Peyer's patch (tissue), 4 donors: ENCODE measurements around the gene CERK. TPM values are rescaled to one million over a fixed set of nuclear protein-coding genes. Genes with fewer than 3 reads are reported as not detected.
"Not testable (repeated sequence)": the region's sequence is repeated elsewhere in the genome, so short reads cannot be mapped to it uniquely, and the experiment has no call there.

Experiments
- DNase-seq, 3 donors: peaks; one replicate each; pipeline ENCODE4 v3.0.0-alpha.2; 2017 to 2019
- H3K27ac ChIP-seq, 4 donors: fragments of 200-600 bp; sonication (generic); one replicate each; pipeline ENCODE4 v1.5.1; 2016 to 2019
- H3K27me3 ChIP-seq, 2 donors: fragments of 200-600 bp; sonication (generic); one replicate each; pipeline ENCODE4 v1.5.1; 2019
- H3K36me3 ChIP-seq, 3 donors: fragments of 200-600 bp; sonication (generic); one replicate each; pipeline ENCODE4 v1.5.1; 2016 to 2019
- H3K4me1 ChIP-seq, 4 donors: fragments of 200-600 bp; sonication (generic); one replicate each; pipeline ENCODE4 v1.5.1; 2016 to 2019
- H3K4me3 ChIP-seq, 4 donors: fragments of 200-600 bp; sonication (generic); 1 replicate in 3 of 4; 2 replicates in 1 of 4; pipeline ENCODE4 v1.5.1; 2016 to 2019; ENCODE audit warnings: mild to moderate bottlenecking in 1 of 4
- H3K9me3 ChIP-seq, 4 donors: fragments of 200-600 bp; sonication (generic); one replicate each; pipeline ENCODE4 v1.5.1; 2016 to 2019; ENCODE audit warnings: mild to moderate bottlenecking in 1 of 4
- CTCF ChIP-seq, 6 experiments: fragments of 450-650 bp in 4 of 6; fragments of 200-600 bp in 2 of 6; sonication (generic) in 1 of 6; IDR thresholded peaks; one replicate each; pipeline ENCODE4 v1.5.1; 2017 to 2019; ENCODE audit warnings: antibody characterized with exemption in 6 of 6, mild to moderate bottlenecking in 3 of 6, moderate library complexity in 1 of 6
- POLR2A ChIP-seq, 2 donors: fragments of 450-650 bp; IDR thresholded peaks; one replicate each; pipeline ENCODE4 v1.5.1; 2017; ENCODE audit warnings: antibody characterized with exemption in 2 of 2, mild to moderate bottlenecking in 2 of 2, moderate library complexity in 2 of 2
- total RNA-seq, 4 donors: library from RNA; depleted of rRNA; stranded (reverse); fragments of >200 nt; gene quantifications; one replicate each; pipeline ENCODE4 v1.1.0, GENCODE V29; 2016

CERK gene
- total RNA-seq, 4 donors from 2014 or later = 89.1 to 131 (median 94.7) TPM

DNA sequence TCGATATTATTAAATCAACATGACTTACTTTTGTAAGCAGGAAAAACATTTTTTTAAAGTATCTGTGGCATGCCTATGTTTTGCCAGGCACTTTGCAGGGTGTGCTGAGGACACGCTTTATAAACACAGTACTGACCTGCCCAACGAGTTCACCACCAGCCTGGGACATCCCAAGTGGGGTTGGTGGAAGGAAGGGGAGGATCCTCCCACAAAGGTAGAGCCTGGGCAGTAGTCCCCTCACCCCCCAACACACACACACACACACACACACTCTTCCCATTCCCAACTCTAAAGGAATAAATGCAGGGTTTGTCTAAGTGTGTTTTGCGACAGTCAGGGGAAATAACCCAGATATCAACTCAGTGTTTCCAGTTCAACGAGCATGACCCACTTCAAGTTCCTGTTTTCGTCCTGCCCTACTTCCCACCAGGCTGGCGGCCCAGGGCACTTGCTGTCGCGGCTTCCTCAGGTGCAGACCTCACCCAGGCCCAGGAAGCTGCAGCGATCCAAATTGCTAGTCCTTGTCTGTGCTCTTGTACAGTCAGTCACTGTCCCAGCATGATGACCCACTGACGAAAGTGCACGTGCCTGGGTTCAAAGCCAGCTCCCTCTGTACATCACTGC, 3.1 kb downstream of the CERK start:
- no peaks in the 10 kb centered on the region for H3K36me3 ChIP-seq
- peak overlapping the region in 3 of 4 donors; percentile 89 to 100 (median 97) for H3K4me3 ChIP-seq
- H3K27ac ChIP-seq = peak overlapping the region; percentile 91 to 99 (median 94)
- peak; percentile 59 to 91 (median 90) for DNase-seq
- no peaks in the 10 kb centered on the region for H3K27me3 ChIP-seq
- TF ChIP-seq POLR2A (IDR thresholded peaks at IDR 0.05) (no peak), CTCF (IDR thresholded peaks at IDR 0.05) (peak in 1 of 6 experiments; percentile 2)
- H3K4me1 ChIP-seq = peaks cover 7 to 81% (median 38%) of the 10 kb centered on the region in 4 donors
- H3K9me3 ChIP-seq = no peaks in the 10 kb centered on the region

DNA sequence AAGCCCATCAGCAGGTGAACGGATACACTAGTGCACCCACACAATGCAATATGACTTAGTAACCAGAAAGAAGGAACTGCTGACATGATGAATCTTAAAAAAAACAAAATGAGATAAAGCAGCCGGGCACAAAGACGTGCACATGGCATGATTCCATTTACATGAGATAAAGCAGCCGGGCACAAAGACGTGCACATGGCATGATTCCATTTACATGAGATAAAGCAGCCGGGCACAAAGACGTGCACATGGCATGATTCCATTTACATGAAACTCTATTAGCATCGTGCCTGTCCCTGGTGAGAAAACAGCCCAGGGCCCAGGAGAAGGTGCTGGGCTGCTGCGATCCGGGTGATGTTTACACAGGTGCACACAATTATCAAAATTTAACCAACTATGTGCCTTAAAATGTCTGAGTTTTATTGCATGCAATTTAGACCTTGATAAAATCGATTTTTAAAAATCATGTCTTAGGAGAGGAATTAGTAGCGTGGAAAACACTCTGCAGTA, 3.8 kb downstream of the CERK start:
- H3K27me3 ChIP-seq, DNase-seq, H3K36me3 ChIP-seq, H3K9me3 ChIP-seq: not testable (repeated sequence)
- H3K4me1 ChIP-seq = peaks cover 7 to 78% (median 36%) of the 10 kb centered on the region in 4 donors
- peak overlapping the region in 1 of 4 donors; percentile 19 for H3K4me3 ChIP-seq
- peak overlapping the region in 3 of 4 donors; percentile 92 to 99 (median 96) for H3K27ac ChIP-seq

DNA sequence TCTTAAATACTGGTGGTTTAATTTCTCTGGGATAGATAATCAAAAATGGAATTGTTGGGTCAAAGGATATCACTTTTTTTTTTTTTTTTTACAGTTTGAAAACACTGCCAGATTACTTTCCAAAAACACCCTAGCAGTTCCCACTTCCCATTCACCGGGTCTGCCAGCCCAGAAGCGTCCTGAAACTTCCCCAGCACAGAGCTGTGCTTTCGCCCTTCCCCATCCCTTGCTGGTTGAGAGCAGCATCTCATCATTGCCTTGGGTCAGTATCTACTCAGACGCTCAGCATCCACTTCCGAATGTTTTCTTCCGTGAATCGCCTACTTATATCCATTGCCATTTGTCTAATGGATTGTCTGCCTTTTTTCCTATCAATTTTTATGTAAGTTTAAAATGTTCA, 5.5 kb downstream of the CERK start:
- no peak for TF ChIP-seq POLR2A (IDR thresholded peaks at IDR 0.05)
- TF ChIP-seq CTCF (IDR thresholded peaks at IDR 0.05) = no peak
- Histone ChIP-seq H3K9me3 (no peaks in the 10 kb centered on the region), H3K4me3 (no peak overlapping the region), H3K36me3 (peaks cover 0 to 11% (median 0%) of the 10 kb centered on the region in 3 donors), H3K4me1 (peaks cover 12 to 86% (median 30%) of the 10 kb centered on the region in 4 donors), H3K27me3 (no peaks in the 10 kb centered on the region), H3K27ac (peak overlapping the region in 3 of 4 donors; percentile 54 to 87 (median 71))
- no peak for DNase-seq

DNA sequence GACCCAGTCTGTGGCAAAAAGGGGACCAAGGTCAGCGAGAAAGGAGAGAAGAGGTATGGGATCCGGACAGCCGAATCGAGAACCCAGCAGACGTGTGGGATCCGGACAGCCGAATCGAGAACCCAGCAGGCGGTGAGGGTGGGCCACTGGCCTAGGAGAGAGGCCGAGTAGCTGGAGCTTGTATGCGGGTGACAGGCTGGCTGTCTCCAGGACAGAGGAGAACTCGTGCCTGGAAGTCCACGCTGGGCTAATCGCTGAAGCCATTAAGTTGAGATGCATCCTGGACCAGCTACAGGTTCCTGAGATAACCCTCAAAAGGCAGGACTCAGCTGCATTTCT, 6.0 kb downstream of the CERK start:
- DNase-seq = no peak
- Histone ChIP-seq H3K36me3 (peaks cover 0 to 11% (median 0%) of the 10 kb centered on the region in 3 donors), H3K27me3 (no peaks in the 10 kb centered on the region), H3K9me3 (no peaks in the 10 kb centered on the region), H3K4me1 (peaks cover 13 to 91% (median 30%) of the 10 kb centered on the region in 4 donors), H3K4me3 (no peak overlapping the region), H3K27ac (peak overlapping the region in 3 of 4 donors; percentile 54 to 87 (median 71))
- TF ChIP-seq POLR2A (IDR thresholded peaks at IDR 0.05) = no peak
- no peak for TF ChIP-seq CTCF (IDR thresholded peaks at IDR 0.05)

DNA sequence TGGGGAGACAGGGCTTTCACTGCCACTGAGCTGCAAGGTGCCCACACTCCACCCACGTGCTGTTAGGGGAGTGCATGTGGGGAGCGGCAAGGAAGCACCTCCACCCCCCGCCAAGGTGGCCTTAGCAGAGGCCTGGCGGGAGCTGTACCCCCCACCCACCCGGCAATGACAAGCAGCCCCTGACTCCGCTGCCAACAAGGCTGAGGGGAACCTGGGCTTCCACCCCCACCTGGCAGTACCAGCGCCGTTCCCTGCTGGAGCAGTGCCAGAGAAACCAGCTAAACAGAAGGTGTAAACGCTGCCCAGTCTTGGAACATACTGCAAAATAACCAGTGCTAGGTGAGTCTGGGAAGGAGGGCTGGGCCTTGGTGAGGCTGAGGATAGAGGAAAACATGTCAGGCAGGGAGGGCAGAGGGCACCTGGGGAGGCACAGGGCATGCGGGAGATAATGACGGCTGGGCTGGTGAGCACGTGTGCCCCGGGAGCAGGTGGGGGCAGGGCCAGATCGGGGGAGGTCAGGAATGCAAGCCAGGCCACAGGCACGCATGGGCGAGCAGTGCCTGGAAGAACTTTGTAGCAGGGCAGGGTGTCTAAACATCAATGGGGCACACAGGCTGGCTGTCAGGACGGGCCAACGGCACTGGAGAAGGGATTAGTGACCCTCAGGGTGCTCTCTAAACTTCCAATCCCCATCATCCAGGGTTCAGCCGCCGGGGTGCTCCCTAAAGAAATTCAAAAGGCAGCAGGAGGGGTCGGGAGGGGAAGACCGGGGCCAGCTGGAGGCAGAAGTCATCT, 6.6 kb downstream of the CERK start:
- DNase-seq = peak in 2 of 3 donors; percentile 89 to 93
- Histone ChIP-seq H3K36me3 (peaks cover 0 to 12% (median 0%) of the 10 kb centered on the region in 3 donors), H3K4me1 (peaks cover 15 to 95% (median 24%) of the 10 kb centered on the region in 4 donors), H3K27ac (peak overlapping the region in 3 of 4 donors; percentile 54 to 87 (median 71)), H3K27me3 (no peaks in the 10 kb centered on the region), H3K9me3 (no peaks in the 10 kb centered on the region), H3K4me3 (peak overlapping the region in 2 of 4 donors; percentile 5 to 11)
- TF ChIP-seq CTCF (IDR thresholded peaks at IDR 0.05) = no peak
- peak in 1 of 2 donors; percentile 66 for TF ChIP-seq POLR2A (IDR thresholded peaks at IDR 0.05)
